Measurements from ENCODE around the gene TUBE1.
"Not testable (repeated sequence)": the region's sequence is repeated elsewhere in the genome, so short reads cannot be mapped to it uniquely, and the experiment has no call there.

The TUBE1 gene

DNA sequence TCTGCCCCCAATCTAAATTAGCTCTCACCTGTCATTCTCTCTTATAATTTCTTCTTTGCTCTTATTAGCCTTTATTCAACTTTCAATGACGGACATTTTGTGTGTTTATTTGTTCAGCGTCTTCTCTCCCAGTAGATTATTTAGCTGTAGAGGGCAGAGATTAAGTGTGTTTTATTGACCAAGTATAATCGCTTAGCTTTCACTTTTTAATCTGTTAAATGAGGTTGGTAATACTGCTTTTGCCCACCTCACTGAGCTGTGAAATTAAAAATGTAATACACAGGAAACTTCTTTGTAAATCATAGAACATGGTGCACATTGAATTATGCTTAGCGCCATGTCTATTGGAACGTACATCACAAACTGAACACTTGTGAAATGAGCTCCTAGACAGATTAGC, 36.9 kb downstream of the TUBE1 start:
- TF ChIP-seq, protein P1, sequence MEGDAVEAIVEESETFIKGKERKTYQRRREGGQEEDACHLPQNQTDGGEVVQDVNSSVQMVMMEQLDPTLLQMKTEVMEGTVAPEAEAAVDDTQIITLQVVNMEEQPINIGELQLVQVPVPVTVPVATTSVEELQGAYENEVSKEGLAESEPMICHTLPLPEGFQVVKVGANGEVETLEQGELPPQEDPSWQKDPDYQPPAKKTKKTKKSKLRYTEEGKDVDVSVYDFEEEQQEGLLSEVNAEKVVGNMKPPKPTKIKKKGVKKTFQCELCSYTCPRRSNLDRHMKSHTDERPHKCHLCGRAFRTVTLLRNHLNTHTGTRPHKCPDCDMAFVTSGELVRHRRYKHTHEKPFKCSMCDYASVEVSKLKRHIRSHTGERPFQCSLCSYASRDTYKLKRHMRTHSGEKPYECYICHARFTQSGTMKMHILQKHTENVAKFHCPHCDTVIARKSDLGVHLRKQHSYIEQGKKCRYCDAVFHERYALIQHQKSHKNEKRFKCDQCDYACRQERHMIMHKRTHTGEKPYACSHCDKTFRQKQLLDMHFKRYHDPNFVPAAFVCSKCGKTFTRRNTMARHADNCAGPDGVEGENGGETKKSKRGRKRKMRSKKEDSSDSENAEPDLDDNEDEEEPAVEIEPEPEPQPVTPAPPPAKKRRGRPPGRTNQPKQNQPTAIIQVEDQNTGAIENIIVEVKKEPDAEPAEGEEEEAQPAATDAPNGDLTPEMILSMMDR (IDR thresholded peaks at IDR 0.05; ENCODE audit: control insufficient read depth, extremely low read depth, insufficient read depth) = no peak
- no peak for DNase-seq (ENCODE audit: low read depth)
- no peak overlapping the region for H3K4me3 ChIP-seq (ENCODE audit: low read depth, low read length)

DNA sequence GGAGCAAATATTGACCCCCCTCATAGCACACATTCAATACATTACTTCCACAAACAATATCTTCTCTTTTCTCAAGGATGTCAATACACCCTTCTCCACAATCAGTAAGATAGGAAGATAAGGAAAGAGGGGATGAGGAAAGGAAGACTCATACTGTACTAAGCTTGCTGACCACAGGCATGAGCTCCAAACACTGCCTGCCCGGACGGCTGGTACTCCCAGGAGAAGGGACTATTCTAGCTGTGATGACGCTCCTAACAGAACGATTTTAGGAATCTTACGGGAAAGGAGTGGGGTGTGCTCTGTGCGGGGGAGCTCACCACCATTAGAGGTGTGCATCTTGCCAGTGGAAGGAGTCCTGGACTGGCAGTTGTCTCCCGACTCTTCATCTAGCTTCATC, 37.3 kb downstream of the TUBE1 start:
- TF ChIP-seq, protein P1 (IDR thresholded peaks at IDR 0.05; ENCODE audit: control insufficient read depth, extremely low read depth, insufficient read depth) = no peak
- no peak overlapping the region for H3K4me3 ChIP-seq (ENCODE audit: low read depth, low read length)
- DNase-seq (ENCODE audit: low read depth) = no peak

DNA sequence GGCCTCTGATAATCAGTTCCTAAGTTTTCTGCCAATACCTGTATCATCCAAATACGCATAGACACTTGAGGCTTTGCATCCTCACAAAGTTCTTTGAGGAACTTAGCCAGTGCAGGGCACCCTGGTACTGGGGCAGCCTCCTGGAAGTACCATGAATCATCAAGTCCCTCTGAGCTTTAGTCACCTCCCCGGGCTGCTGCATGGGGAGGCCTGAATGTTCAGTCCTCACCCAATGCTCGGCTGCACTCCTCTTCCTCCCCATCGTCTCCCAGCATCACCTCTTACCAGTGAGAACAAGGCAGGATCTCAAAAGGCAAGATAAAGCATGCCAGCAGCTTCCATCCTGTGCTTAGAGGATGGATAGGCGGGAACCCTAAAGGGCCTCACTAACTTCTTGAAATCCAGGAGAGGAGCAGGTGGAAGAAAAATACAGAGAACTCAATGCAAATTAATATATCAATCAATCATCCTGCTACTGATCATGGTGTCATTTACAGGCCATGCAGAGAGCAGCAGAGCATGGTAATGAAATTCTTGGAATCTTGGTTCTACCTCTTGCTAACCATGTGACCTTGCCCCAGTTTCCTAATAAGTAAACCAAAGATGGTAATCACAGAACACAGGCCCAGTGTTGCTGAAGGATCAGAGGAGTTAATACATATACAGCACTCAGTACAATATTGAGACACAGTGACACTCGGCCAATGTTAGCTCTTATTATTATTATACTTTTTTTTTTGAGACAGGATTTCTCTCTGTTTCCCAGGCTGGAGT, 38.1 kb downstream of the TUBE1 start:
- no peak overlapping the region for H3K4me3 ChIP-seq (ENCODE audit: low read depth, low read length)
- no peak for DNase-seq (ENCODE audit: low read depth)
- TF ChIP-seq, protein P1 (IDR thresholded peaks at IDR 0.05; ENCODE audit: control insufficient read depth, extremely low read depth, insufficient read depth) = no peak

DNA sequence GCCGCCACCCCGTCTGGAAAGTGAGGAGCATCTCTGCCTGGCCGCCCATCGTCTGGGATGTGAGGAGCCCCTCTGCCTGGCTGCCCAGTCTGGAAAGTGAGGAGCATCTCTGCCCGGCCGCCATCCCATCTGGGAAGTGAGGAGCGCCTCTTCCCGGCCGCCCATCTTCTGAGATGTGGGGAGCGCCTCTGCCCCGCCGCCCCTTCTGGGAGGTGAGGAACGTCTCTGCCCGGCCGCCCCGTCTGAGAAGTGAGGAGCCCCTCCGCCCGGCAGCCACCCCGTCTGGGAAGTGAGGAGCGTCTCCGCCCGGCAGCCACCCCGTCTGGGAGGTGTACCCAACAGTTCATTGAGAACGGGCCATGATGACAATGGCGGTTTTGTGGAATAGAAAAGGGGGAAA, 39.8 kb downstream of the TUBE1 start:
- DNase-seq (ENCODE audit: low read depth); H3K4me3 ChIP-seq (ENCODE audit: low read depth, low read length): not testable (repeated sequence)

DNA sequence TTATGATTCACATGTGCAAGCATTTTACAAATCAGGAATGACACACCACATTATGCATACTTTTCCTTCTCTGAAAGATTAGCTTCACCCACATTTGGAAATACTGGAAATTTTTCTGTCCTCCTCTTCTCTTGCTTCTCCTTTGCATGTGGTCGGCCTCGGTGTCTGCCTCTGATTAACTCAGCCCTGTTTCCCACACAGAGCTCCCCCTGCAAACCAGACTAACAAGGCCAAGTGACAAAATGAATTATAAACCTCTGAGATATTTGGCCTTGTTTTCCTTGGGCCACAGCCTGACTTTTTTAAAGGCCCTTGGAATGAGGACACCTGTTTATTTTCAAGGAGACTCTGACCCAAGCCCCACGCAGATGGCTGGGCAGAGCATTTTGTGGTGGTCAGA, 42.4 kb downstream of the TUBE1 start:
- DNase-seq (ENCODE audit: low read depth) = no peak
- TF ChIP-seq, protein P1 (IDR thresholded peaks at IDR 0.05; ENCODE audit: control insufficient read depth, extremely low read depth, insufficient read depth) = no peak
- no peak overlapping the region for H3K4me3 ChIP-seq (ENCODE audit: low read depth, low read length)

DNA sequence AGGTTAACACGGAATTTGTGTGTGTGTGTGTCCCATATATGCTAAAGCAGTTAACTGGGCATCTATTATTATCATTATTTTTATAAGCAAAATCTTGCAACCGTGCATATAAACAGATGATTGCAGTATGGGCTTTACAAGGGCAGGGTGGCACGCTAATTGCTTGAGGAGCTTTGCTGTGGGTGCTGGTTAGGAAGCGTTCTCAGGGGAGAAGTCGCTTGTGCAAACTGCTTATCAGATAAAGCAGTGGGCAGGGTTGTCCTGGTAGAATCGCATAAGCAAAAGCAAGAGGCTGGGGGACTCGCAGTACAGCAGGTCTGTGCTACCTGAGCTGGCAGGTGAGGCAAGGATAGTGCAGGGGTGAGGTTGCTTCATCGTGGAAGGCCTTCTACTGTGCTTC, 43.1 kb downstream of the TUBE1 start:
- TF ChIP-seq, protein P1 (IDR thresholded peaks at IDR 0.05; ENCODE audit: control insufficient read depth, extremely low read depth, insufficient read depth) = no peak
- DNase-seq (ENCODE audit: low read depth) = no peak
- no peak overlapping the region for H3K4me3 ChIP-seq (ENCODE audit: low read depth, low read length)

DNA sequence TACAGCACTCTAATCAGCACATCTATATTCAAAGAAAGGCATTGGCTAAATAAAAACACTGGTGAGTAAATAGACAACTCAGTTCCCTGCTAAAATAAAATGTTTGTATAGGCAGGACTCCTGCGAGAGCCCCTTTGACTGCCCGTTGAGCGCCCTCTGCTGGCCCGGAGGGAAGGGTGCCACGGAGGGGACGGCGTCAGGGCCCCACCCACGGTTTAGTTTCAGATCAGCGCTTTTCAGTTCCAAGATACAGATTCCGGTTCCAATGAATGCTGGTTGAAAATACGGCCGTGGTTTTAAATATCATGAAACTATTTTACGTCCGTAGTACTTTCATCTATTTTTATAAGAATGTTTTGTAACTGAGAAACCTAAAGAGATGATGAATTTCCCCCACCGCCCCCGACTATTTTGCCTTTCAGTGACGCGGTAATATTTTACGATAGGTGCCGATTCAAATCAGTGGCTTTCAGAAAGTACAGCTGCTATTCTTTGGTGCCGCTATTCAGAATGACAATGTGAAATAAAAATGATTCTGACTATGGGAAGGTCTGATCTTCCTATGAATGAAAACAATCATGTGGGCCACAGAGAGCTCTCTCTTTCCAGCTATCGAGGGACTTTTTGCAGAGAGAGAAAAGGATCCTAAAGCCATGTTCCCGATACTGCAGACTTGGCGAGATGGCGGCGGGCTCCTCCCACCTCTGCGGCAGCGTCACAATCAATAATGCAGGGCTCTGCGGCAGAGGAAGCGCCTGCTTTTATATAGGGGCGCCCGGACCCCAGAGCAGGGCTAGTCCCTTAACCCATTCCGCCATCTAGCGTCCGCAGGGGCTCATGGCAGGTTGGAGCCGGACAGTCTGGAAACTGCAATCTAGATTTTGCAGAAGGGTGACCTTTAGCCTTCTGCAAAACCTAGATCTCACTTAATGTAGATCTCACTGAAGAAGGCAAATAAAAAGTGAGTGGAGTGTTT, 44.0 kb downstream of the TUBE1 start:
- DNase-seq (ENCODE audit: low read depth) = peak; percentile 74
- peak overlapping the region; percentile 54 for H3K4me3 ChIP-seq (ENCODE audit: low read depth, low read length)
- TF ChIP-seq, protein P1 (IDR thresholded peaks at IDR 0.05; ENCODE audit: control insufficient read depth, extremely low read depth, insufficient read depth) = peak; percentile 86
